PFSK-1 (cell line): Measurements from ENCODE around the gene THSD4.

Experiments
- FOXP2 ChIP-seq: optimal IDR thresholded peaks from 2 replicates; pipeline ENCODE3; 2011; ENCODE audit warnings: borderline replicate concordance, control low read depth, inconsistent platforms; ENCODE audit not compliant: insufficient read depth; ENCODE audit errors: extremely low read length, extremely low read depth
- POLR2AphosphoS5 ChIP-seq: IDR thresholded peaks from 2 replicates; pipeline ENCODE4 v1.6.1; 2012; ENCODE audit warnings: low read depth, mild to moderate bottlenecking, control low read depth, low read length, moderate library complexity
- REST ChIP-seq, 2 experiments: IDR thresholded peaks; 2 replicates each; pipeline versions ENCODE4 v1.6.1 to v1.8.0; 2011 to 2012; ENCODE audit warnings: low read depth in 2 of 2, low read length in 2 of 2, control low read depth in 1 of 2, inconsistent platforms in 1 of 2, mild to moderate bottlenecking in 1 of 2, moderate library complexity in 1 of 2; ENCODE audit not compliant: insufficient read depth in 1 of 2
- SIN3A ChIP-seq: IDR thresholded peaks from 2 replicates; pipeline ENCODE4 v1.6.1; 2012; ENCODE audit warnings: mild to moderate bottlenecking, low read length, moderate library complexity, borderline replicate concordance; ENCODE audit not compliant: insufficient read depth
- TAF1 ChIP-seq: IDR thresholded peaks from 2 replicates; pipeline ENCODE4 v1.6.1; 2012; ENCODE audit warnings: low read length, control low read depth, borderline replicate concordance; ENCODE audit not compliant: insufficient read depth

The THSD4 gene

GRCh38 chr15:71437919-71438318 lies 322.6 kb downstream of the THSD4 start:
- no peak for TF ChIP-seq REST (IDR thresholded peaks at IDR 0.05; ENCODE audit: insufficient read depth in 1 of 2, low read depth in 2 of 2, low read length in 2 of 2)
- no peak for TF ChIP-seq POLR2AphosphoS5
- TF ChIP-seq SIN3A: no peak
- TF ChIP-seq TAF1: no peak
- TF ChIP-seq FOXP2: no peak

- TF ChIP-seq FOXP2: no peak
Observed at GRCh38 chr15:71440489-71441110, 325.3 kb downstream of the THSD4 start.

GRCh38 chr15:71443538-71443937 lies 328.3 kb downstream of the THSD4 start:
- TF ChIP-seq FOXP2 (no peak), TAF1 (no peak), SIN3A (no peak), POLR2AphosphoS5 (no peak), REST (IDR thresholded peaks at IDR 0.05; ENCODE audit: insufficient read depth in 1 of 2, low read depth in 2 of 2, low read length in 2 of 2) (no peak)

GRCh38 chr15:71444032-71444810 lies 328.9 kb downstream of the THSD4 start:
- TF ChIP-seq FOXP2: no peak
- TF ChIP-seq REST (IDR thresholded peaks at IDR 0.05; ENCODE audit: insufficient read depth in 1 of 2, low read depth in 2 of 2, low read length in 2 of 2): no peak
- no peak for TF ChIP-seq SIN3A
- no peak for TF ChIP-seq POLR2AphosphoS5
- TF ChIP-seq TAF1: no peak

- TF ChIP-seq SIN3A (no peak), POLR2AphosphoS5 (no peak), REST (IDR thresholded peaks at IDR 0.05; ENCODE audit: insufficient read depth in 1 of 2, low read depth in 2 of 2, low read length in 2 of 2) (no peak), TAF1 (no peak), FOXP2 (no peak)
Observed at GRCh38 chr15:71444866-71445590, 329.8 kb downstream of the THSD4 start.
